ENCODE data around the gene DLST. TPM values are rescaled to one million over a fixed set of nuclear protein-coding genes. Genes with fewer than 3 reads are reported as not detected.

Gene DLST
- total RNA-seq (2014; rRNA removed): 66.7 and 71.6 TPM in 2 replicates
- 70.9 TPM for polyA plus RNA-seq (2012)

DNA sequence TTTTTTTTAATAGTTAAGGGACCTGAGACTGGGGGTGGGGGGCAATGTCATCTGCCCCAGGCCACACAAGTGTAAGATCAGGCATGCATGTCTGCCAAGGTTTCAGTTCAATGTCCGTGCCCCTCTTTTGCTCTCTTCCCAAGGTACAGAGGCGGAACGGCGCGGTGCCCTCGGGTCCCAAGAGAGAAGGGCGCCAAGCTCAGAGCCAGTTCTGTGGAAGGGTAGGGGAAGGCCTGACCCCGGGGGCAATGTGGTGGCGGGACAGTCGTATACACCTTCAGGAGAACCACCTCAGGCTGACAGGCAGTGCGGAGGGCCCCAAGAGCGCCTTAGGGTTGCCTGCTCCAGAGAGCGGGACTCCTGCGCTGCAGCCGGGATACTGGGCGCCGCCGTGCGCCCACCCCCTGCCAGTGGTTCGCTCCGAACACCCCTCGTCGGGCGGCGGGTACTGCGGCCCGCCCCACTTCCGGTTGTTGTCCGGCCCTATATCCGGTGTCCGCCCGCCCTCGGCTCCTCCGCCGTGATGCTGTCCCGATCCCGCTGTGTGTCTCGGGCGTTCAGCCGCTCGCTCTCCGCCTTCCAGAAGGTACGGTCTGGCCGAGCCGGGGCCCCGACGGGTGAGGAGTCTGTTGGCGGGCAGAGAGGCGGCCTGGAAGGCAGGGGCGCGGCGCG is at the start of gene DLST:
Gene DLST, plus strand, starts transcription at position 486 of the 672 bp plus-strand sequence. Its CDS starts 38 bp downstream, at position 524.
- peak; percentile 84 for DNase-seq (ENCODE audit: low read depth)

DNA sequence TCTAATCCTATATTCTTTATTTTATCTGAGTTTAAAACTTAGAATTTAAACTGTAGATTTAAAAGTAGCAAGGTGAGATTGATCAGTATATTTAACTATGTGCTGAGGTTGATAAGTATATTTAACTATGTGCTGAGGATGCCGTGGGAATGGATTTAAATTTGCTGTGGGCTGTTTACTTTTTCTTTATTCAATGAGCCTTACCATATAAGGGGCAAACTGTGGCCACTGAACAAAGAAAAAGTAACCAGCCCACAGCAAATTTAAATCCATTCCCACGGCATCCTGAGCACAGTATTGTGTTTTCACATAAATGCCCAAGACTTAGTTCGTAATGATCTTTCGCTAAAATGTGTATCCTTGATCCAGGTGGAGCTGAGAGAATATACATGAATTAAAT is 48.9 kb upstream of the DLST start:
- DNase-seq (ENCODE audit: low read depth): no peak

DNA sequence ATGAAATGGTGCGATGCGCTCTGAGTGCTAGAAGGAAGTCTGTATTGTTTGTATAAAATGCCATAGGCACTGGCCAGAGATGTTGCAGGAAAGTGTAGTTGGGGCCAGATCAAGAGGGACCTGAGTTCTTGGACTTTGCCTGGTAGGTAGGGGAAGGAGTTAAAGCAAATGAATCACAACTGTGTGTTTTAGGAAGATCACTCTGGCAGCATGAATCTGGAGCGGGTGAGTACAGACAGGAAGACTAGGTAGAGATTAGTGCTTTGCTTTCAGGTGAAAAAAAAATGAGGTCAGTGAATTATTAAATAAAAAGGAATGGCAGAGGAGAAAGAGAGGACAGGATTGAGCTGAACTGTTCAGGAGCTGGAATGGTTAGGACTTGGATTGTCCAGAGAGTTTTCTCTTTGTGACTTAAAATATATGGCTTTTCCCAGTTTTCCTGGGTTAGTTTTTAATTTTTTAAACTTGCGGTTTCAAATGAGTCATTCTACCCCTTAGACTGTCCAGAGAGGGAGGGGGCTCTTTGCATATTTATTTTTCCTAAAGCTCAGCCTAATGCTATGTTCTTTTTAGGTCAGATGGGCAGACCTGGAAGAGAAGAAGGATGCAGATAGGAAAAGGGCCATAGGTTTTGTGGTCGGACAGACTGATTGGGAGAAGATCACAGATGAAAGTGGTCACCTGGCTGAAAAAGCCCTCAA is 46.9 kb upstream of the DLST start:
- no peak for DNase-seq (ENCODE audit: low read depth)

DNA sequence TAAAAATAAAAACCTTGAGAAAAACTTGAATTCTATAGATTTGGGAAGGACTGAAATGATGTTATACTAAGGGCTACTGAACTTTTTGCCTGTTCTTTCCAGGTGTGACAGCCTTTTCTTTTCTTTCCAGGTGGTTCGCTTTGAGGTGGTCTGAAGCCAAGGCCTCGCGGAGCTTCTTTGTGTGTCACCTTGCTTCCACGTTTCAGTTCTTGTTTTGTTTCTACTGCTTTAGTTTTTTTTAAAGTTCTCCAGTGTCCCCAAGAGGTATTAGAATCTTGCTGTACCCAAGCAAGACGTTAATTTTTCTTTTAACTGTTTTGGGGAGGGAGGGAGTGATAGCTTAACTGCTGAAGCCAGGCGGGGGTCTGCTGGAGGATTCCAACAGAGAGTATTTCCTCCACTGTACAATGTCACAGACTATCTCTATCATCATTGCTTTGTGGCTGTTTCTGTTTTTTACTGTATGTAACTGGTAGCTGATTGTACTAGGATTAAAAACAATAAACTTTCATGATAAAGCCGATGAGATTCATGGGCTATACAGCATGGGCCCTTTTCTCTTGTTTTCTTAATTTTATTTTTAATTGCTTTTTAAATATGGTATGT is 46.0 kb upstream of the DLST start:
- DNase-seq (ENCODE audit: low read depth): no peak

DNA sequence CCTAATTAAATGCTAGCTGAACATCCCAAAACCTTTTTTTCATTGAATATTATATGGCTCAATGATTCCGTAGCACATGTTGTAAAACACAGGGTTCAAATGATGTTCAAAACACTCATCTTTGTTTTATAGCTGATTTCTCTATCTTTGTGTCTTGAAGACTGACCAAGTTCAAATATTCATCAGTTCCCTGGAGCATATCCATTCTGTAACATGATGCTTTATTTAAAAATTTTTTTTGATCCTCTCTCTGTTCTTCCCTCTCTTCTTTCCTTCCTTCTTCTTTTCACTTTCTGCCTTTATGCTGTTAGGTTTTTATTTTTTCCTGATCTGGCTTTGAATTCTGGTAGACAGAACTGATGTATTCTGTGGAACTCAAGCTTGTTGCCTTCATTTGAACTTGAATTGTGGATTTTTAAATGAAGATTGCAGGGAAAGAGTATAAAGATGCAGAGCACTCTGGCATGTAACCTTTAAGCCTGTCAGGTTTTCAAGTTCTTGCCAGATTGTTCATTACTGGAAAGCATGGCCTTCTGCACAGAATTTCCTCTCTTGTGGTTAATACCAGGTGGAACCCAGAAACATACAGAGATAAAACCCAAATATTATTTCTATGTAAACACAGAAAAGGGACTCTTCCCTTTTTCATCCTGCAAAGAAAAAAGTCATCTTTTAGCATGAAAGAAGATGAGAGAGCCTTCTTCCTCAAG is 45.3 kb upstream of the DLST start:
- DNase-seq (ENCODE audit: low read depth): no peak

DNA sequence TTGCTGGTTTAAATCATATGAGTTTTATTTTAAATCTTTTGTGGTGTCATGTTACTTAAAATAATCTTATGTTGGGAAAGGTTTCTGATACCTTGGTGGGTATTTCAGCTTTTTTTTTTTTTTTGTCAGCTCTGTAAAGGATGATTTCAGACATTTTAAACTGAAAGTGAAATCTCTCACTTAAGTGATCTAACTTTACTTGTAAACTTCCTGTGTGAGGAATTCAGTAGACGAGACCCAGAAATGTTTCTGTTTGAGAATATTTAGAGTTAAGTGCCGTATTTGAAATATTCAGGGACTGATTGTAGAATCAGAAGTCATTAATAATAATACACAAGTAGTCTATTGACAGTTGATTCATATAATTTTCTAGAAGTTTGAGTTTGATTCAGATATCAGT is 43.5 kb upstream of the DLST start:
- DNase-seq (ENCODE audit: low read depth): no peak

DNA sequence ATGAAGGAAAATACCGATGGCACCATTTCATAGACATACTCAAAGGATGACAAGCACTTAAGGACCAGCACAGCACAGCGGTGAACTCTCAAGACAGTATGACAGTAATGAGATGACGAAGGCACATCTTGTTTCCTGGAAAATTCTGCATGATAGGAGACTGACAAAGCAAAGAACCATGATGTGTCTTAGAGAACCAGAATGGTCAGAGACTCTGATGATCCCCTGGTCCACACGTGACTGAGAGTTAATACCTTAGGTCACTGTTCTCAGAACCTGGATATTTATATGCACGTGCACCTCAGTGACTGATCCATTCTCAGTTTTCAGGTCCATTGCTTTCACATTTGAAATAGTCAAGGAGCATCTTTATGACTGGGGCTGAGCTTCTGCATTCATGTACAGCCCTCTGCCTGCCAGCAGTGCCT is 41.1 kb upstream of the DLST start:
- DNase-seq (ENCODE audit: low read depth): no peak

DNA sequence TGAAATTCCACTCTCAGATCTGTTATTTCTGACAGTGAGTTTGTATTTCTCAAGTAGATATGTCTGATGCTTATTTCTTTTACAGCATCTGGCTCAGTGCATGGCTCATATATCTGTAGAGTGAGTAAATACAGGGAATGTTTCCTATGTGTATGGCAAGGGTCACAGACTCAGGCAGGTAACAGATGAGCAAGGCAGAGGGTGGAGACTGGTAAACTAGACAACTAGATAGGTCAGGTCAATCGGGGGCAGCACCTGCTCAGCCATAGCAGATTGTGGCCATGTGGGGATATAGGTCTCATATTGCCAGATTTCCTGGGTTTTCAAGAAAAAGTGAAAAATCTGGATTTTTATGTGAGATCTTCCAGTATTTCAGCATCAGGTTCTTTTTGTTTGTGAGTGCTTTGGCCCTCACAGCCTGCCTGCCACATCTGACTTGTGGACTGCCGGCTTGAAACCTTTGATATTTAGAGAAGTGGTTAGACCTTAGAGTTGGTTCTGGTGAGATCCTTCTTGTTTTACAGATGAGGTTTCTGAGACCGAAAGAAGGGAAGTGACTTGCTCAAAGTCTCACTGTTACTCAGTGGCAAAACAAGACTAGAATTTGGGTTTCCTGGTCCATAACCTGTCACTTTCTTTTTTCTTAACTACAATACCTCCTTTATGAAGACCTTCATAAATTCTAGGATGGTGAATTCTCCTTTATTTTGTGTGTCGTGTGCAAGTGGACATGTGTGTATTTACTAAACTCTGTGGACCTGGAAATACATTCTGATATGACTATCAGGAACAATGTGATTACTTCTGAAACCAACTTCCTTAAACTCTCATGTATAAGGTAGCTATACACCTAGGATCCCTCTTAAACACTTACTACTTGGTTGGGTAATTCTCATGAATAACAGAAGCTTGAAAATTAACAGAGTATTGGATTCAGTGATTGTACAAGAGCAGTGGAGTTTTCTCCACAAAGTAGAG is 40.2 kb upstream of the DLST start:
- no peak for DNase-seq (ENCODE audit: low read depth)

DNA sequence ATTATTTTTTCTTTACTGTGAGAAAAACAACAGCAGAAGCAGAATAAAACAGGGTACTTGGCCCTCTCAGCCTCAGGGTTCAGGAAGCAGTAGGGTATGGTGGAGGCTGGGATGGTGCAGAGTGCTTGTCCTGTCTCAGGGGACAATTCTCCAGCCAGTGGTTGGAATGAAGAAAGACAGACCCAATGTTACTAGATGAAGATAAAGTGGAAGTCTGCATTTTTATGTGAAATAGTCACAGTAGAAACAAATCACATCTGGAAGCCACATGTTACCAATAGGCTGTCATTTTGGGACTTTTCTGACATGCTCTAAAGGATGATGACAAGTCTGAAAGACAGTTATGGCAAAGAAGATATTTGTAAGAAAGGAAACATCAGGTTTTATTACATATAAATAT is 38.1 kb upstream of the DLST start:
- peak; percentile 41 for DNase-seq (ENCODE audit: low read depth)

DNA sequence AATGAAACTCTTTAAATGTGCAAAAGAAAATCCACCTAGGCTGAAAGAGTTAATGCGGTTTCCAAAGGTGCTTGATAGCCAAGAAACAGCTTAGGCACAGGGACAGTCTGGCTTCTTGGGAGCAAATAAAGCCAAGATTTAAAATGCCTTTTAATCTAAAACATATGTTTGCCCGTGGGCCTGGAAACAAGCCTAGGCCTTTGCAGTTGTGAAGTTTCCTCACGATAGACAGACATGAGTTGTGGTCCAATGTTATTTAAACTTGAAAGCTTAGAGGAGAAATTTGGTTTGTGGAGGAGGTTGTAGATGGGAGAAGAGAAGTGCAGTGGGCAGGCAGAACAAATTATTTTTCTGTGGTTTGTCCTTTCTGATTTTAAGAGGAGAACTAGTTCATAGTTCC is 35.5 kb upstream of the DLST start:
- no peak for DNase-seq (ENCODE audit: low read depth)

DNA sequence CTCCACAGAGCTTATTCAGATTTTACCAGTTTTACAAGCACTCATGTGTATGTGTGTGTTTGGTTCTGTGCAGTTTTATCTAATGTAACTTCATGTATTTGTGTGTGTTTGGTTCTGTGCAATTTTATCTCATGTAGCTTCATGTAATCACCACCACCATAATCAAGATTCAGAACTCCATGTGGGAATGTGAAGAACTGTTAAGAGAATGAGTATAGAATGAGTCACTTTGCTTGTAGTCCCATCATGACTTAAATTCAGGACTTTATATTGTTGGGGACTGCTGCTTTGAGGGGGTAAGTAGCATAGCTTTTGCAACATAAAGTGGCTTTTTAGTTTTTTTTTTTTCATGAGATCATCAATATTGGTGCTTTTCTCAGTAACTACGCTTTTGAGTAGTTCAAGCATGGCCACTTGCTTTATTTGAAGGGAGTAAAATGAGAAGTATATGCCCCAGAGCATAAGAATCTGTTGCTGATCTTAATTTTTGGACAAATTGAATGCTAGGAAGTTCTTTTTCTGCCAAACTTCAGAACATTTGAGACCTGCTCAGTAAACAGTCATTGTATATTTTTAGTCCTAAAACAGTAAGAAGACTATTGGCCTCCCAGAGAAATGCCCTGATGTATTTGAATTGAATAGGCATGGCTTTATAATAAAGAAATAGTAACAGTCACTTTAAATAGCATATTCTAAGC is 34.6 kb upstream of the DLST start:
- DNase-seq (ENCODE audit: low read depth): peak; percentile 58

DNA sequence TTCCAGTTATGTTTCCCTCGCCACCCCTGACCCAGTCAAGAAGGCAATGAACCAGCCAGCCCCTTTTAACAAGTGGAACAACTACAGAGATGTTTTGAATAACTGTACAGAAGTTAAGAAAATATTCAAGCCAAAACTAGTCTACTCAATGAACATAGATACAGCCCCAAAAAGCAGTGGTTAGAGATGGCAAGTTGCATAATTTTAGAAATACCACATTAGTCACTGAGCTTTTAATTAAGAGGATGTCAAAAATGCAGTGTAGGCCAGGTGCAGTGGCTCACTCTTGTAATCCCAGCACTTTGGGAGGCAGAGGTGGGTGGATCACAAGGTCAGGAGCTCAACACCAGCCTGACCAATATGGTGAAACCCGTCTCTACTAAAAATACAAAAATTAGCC is 32.9 kb upstream of the DLST start:
- DNase-seq (ENCODE audit: low read depth): no peak

DNA sequence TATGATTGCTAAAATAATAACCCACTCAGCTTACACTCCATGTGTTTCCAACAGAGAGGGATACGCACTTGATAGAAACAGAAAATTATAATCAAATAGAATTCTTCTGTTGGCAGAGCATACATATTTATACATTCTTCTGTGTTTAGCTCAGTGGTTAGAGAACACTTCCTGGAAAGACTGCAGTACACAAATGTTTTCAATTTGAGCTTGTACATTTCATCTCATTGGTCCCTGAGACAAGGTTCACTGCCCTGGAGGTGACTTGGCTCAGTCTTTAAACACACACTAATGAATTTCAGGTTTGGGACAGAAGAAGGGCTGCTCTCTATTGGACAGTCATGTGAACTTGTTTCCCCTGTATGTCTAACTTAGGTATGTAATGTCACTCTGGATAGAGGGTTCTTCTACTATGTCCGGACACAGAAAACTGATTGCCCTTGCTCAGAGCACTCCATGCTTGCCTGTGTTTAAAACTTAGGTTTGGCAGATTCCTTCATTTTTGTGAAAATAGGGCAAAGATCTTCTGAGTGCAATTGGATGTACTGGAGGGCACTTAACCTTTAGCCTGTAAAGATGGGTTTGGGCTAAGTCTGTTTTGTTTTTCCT is 28.7 kb upstream of the DLST start:
- DNase-seq (ENCODE audit: low read depth): no peak

DNA sequence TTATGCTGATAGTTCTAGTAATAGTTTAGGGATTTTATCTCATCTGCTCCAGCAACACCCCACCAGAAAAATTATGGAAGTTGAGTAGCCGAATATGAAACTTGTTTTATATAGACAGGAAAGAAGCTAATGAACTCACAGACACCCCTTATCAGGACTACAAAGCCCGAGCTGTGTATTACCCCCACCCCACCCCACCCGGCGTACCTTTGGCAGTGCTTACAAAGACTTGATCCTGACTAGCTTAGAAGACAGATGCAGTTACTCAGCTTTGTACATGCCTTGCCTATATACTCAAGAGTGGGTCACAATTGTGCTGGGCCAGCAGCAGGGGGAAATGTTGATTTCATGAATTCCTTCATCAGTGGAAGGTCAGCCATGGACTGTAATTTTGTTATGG is 28.1 kb upstream of the DLST start:
- DNase-seq (ENCODE audit: low read depth): no peak

DNA sequence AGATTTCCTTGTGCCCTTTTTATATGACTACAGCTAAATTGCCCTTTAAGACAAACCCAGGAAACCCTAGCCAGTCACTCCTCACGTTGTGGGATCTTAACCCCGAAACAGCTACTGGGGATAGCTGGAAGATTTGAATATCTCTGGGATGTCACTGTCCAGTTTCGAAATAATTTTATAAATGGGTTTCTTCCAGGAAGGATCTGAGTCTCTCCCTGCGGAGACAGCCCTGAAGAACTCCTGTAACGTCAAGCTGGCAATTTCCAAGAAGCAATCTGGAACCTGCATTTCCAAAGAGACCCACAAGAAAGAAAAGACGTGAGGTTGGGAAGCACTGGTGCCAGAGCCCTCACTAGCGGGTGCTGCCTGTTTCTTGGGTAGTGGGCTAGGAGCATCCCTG is 26.7 kb upstream of the DLST start:
- DNase-seq (ENCODE audit: low read depth): no peak

DNA sequence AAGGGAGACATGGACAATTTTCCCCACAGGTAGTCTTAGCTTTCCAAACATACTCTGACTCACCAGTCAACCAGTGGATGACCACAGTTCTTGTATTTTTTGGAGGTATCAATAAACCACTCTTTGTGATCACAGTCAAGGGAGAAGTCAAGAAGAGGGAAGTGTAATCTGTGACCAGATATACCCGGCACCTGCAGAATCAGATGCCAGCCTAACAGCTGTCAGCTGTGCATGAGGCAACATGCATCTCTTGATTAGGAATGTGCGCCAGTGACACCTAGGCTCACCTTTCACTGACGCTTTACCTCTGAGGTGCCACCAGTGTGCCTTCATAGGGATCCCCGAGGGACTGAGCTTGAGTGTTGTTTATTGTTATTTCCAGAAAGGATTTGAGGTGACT is 25.8 kb upstream of the DLST start:
- DNase-seq (ENCODE audit: low read depth): no peak

DNA sequence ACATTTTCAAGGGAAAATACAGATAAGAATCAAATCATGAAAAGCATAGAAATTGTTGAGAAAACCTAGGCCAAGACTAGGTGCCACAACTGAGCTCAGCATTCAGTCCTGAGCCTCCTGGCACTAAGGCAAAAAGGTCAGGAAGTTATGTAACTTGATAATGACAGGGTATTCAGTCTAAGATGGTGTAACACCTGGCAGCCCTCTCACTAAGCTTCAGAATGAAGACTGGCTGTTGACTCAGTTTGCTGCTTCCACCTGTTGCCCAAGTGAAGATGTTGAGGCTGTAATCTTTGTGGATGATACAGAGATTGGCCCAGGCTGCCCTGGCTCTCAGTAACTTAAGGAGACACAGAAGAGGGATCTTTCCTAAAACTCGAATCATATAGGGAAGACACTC is 25.4 kb upstream of the DLST start:
- DNase-seq (ENCODE audit: low read depth): no peak

DNA sequence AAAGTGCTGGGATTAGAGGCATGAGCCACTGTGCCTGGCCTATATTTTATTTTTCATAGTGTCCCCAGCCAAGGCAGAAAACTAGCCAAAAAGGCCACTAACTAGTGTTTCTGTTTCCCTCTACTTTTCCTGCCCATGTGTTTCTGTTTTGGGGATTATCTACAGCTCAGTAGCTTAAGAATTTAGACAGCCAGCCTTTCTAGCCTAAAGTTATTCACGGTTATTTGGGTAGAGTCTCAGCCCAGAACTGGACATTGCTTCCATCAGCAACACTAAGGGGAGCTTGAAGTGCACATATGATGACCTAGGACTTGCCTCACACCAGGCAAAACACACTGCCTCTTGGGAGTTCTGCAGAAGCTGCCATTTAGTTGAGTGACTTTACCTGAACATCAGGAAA is 23.7 kb upstream of the DLST start:
- DNase-seq (ENCODE audit: low read depth): no peak

DNA sequence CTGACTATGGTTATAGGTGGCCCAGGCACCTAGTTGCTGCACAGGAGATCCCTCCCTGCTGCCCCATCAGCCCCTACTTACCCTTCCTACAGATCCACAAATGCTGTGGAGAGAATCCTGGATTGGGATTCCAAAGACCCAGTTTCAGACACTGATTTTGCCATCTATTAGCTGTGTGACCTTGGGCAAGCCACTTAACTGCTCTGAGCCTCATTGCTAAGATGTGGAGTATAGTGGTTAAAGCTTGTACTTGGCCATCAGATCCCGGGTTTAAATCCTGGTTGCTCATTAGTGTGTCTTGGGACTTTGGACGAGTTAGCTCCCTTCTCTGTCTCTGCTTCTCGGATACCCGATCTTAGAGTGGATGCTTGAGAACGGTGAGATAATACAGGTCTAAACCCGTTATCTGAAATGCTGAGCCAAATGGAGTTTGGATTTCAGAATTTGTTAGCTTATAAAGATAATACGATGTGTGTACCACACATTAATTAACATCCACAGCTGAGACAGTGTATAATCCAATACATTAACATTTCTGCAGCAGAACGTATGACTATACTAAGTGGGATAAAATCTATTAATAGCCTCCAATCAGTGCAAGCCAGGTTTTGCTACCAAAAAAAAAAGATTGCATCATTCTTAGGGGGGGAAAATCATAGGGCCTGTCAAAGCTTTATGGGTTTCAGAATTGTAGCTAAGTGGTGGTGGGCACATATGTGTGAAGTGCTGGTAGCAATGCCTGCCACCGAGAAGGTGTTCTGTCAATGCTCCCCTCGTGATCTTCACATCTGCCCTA is 21.8 kb upstream of the DLST start:
- no peak for DNase-seq (ENCODE audit: low read depth)
